ENCODE measurements around the gene DVL2.
A peak's percentile ranks its signal among the peaks of the same experiment; 100 is the strongest.

The DVL2 gene

GRCh38 chr17:7214300-7215135 lies 19.8 kb downstream of the DVL2 start:
- H3K27me3 ChIP-seq (ENCODE audit: control insufficient read depth in 2 of 2, insufficient read depth in 2 of 2, low read length in 2 of 2): peaks cover 5 to 6% of the 10 kb centered on the region in 2 donors
- peaks cover 22 to 27% of the 10 kb centered on the region in 2 donors for H3K4me1 ChIP-seq (ENCODE audit: control insufficient read depth in 2 of 2, insufficient read depth in 2 of 2, low read length in 2 of 2)
- H3K27ac ChIP-seq (ENCODE audit: low read depth in 2 of 2, low read length in 2 of 2): peak overlapping the region; percentile 64 to 68
- H3K4me3 ChIP-seq (ENCODE audit: low read length in 2 of 2): peak overlapping the region; percentile 60 to 78
- peak overlapping the region in 1 of 2 donors; percentile 15 for H3K9ac ChIP-seq (ENCODE audit: low read depth in 1 of 2, low read length in 2 of 2)
- no peaks in the 10 kb centered on the region for H3K36me3 ChIP-seq (ENCODE audit: control insufficient read depth in 2 of 2, insufficient read depth in 2 of 2, low read length in 2 of 2)
- no peaks in the 10 kb centered on the region for H3K9me3 ChIP-seq (ENCODE audit: control insufficient read depth in 2 of 2, low read length in 2 of 2)

- Histone ChIP-seq H3K9me3 (ENCODE audit: control insufficient read depth in 2 of 2, low read length in 2 of 2) (no peaks in the 10 kb centered on the region), H3K4me3 (ENCODE audit: low read length in 2 of 2) (peak overlapping the region; percentile 60 to 65), H3K4me1 (ENCODE audit: control insufficient read depth in 2 of 2, insufficient read depth in 2 of 2, low read length in 2 of 2) (peaks cover 16 to 20% of the 10 kb centered on the region in 2 donors), H3K9ac (ENCODE audit: low read depth in 1 of 2, low read length in 2 of 2) (peak overlapping the region in 1 of 2 donors; percentile 15), H3K36me3 (ENCODE audit: control insufficient read depth in 2 of 2, insufficient read depth in 2 of 2, low read length in 2 of 2) (no peaks in the 10 kb centered on the region), H3K27me3 (ENCODE audit: control insufficient read depth in 2 of 2, insufficient read depth in 2 of 2, low read length in 2 of 2) (peaks cover 5 to 6% of the 10 kb centered on the region in 2 donors), H3K27ac (ENCODE audit: low read depth in 2 of 2, low read length in 2 of 2) (peak overlapping the region in 1 of 2 donors; percentile 68)
Measured at GRCh38 chr17:7213895-7214299, 20.4 kb downstream of the DVL2 start.

GRCh38 chr17:7211491-7212273 lies 22.6 kb downstream of the DVL2 start:
- H3K27ac ChIP-seq (ENCODE audit: low read depth in 2 of 2, low read length in 2 of 2): no peak overlapping the region
- peaks cover 5 to 8% of the 10 kb centered on the region in 2 donors for H3K27me3 ChIP-seq (ENCODE audit: control insufficient read depth in 2 of 2, insufficient read depth in 2 of 2, low read length in 2 of 2)
- H3K4me1 ChIP-seq (ENCODE audit: control insufficient read depth in 2 of 2, insufficient read depth in 2 of 2, low read length in 2 of 2): peaks cover 9 to 13% of the 10 kb centered on the region in 2 donors
- no peaks in the 10 kb centered on the region for H3K36me3 ChIP-seq (ENCODE audit: control insufficient read depth in 2 of 2, insufficient read depth in 2 of 2, low read length in 2 of 2)
- no peak overlapping the region for H3K9ac ChIP-seq (ENCODE audit: low read depth in 1 of 2, low read length in 2 of 2)
- no peak overlapping the region for H3K4me3 ChIP-seq (ENCODE audit: low read length in 2 of 2)
- H3K9me3 ChIP-seq (ENCODE audit: control insufficient read depth in 2 of 2, low read length in 2 of 2): no peaks in the 10 kb centered on the region

- Histone ChIP-seq H3K27me3 (ENCODE audit: control insufficient read depth in 2 of 2, insufficient read depth in 2 of 2, low read length in 2 of 2) (peaks cover 5 to 8% of the 10 kb centered on the region in 2 donors), H3K4me1 (ENCODE audit: control insufficient read depth in 2 of 2, insufficient read depth in 2 of 2, low read length in 2 of 2) (peaks cover 3 to 6% of the 10 kb centered on the region in 2 donors), H3K4me3 (ENCODE audit: low read length in 2 of 2) (no peak overlapping the region), H3K27ac (ENCODE audit: low read depth in 2 of 2, low read length in 2 of 2) (no peak overlapping the region), H3K9me3 (ENCODE audit: control insufficient read depth in 2 of 2, low read length in 2 of 2) (no peaks in the 10 kb centered on the region), H3K36me3 (ENCODE audit: control insufficient read depth in 2 of 2, insufficient read depth in 2 of 2, low read length in 2 of 2) (no peaks in the 10 kb centered on the region), H3K9ac (ENCODE audit: low read depth in 1 of 2, low read length in 2 of 2) (no peak overlapping the region)
Measured at GRCh38 chr17:7208754-7209460, 25.4 kb downstream of the DVL2 start.

- Histone ChIP-seq H3K9ac (ENCODE audit: low read depth in 1 of 2, low read length in 2 of 2) (no peak overlapping the region), H3K27me3 (ENCODE audit: control insufficient read depth in 2 of 2, insufficient read depth in 2 of 2, low read length in 2 of 2) (peaks cover 5 to 8% of the 10 kb centered on the region in 2 donors), H3K9me3 (ENCODE audit: control insufficient read depth in 2 of 2, low read length in 2 of 2) (no peaks in the 10 kb centered on the region), H3K4me1 (ENCODE audit: control insufficient read depth in 2 of 2, insufficient read depth in 2 of 2, low read length in 2 of 2) (peaks cover 0 to 3% of the 10 kb centered on the region in 2 donors), H3K27ac (ENCODE audit: low read depth in 2 of 2, low read length in 2 of 2) (no peak overlapping the region), H3K4me3 (ENCODE audit: low read length in 2 of 2) (no peak overlapping the region), H3K36me3 (ENCODE audit: control insufficient read depth in 2 of 2, insufficient read depth in 2 of 2, low read length in 2 of 2) (no peaks in the 10 kb centered on the region)
Measured at GRCh38 chr17:7208027-7208571, 26.2 kb downstream of the DVL2 start.

- Histone ChIP-seq H3K4me1 (ENCODE audit: control insufficient read depth in 2 of 2, insufficient read depth in 2 of 2, low read length in 2 of 2) (peaks cover 0 to 3% of the 10 kb centered on the region in 2 donors), H3K9ac (ENCODE audit: low read depth in 1 of 2, low read length in 2 of 2) (no peak overlapping the region), H3K27me3 (ENCODE audit: control insufficient read depth in 2 of 2, insufficient read depth in 2 of 2, low read length in 2 of 2) (peaks cover 5 to 8% of the 10 kb centered on the region in 2 donors), H3K27ac (ENCODE audit: low read depth in 2 of 2, low read length in 2 of 2) (no peak overlapping the region), H3K36me3 (ENCODE audit: control insufficient read depth in 2 of 2, insufficient read depth in 2 of 2, low read length in 2 of 2) (peaks cover 0 to 5% of the 10 kb centered on the region in 2 donors), H3K9me3 (ENCODE audit: control insufficient read depth in 2 of 2, low read length in 2 of 2) (no peaks in the 10 kb centered on the region), H3K4me3 (ENCODE audit: low read length in 2 of 2) (no peak overlapping the region)
Measured at GRCh38 chr17:7207120-7208001, 27.0 kb downstream of the DVL2 start.

GRCh38 chr17:7205561-7205960 lies 28.8 kb downstream of the DVL2 start:
- peaks cover 0 to 3% of the 10 kb centered on the region in 2 donors for H3K4me1 ChIP-seq (ENCODE audit: control insufficient read depth in 2 of 2, insufficient read depth in 2 of 2, low read length in 2 of 2)
- peak overlapping the region; percentile 28 to 65 for H3K9ac ChIP-seq (ENCODE audit: low read depth in 1 of 2, low read length in 2 of 2)
- peaks cover 0 to 5% of the 10 kb centered on the region in 2 donors for H3K36me3 ChIP-seq (ENCODE audit: control insufficient read depth in 2 of 2, insufficient read depth in 2 of 2, low read length in 2 of 2)
- H3K9me3 ChIP-seq (ENCODE audit: control insufficient read depth in 2 of 2, low read length in 2 of 2): no peaks in the 10 kb centered on the region
- peaks cover 0 to 2% of the 10 kb centered on the region in 2 donors for H3K27me3 ChIP-seq (ENCODE audit: control insufficient read depth in 2 of 2, insufficient read depth in 2 of 2, low read length in 2 of 2)
- peak overlapping the region; percentile 61 to 79 for H3K4me3 ChIP-seq (ENCODE audit: low read length in 2 of 2)
- H3K27ac ChIP-seq (ENCODE audit: low read depth in 2 of 2, low read length in 2 of 2): no peak overlapping the region

- peak overlapping the region; percentile 28 to 65 for H3K9ac ChIP-seq (ENCODE audit: low read depth in 1 of 2, low read length in 2 of 2)
- H3K36me3 ChIP-seq (ENCODE audit: control insufficient read depth in 2 of 2, insufficient read depth in 2 of 2, low read length in 2 of 2): peaks cover 0 to 5% of the 10 kb centered on the region in 2 donors
- H3K4me3 ChIP-seq (ENCODE audit: low read length in 2 of 2): peak overlapping the region; percentile 61 to 79
- H3K4me1 ChIP-seq (ENCODE audit: control insufficient read depth in 2 of 2, insufficient read depth in 2 of 2, low read length in 2 of 2): peaks cover 0 to 3% of the 10 kb centered on the region in 2 donors
- H3K27ac ChIP-seq (ENCODE audit: low read depth in 2 of 2, low read length in 2 of 2): peak overlapping the region in 1 of 2 donors; percentile 58
- peaks cover 0 to 2% of the 10 kb centered on the region in 2 donors for H3K27me3 ChIP-seq (ENCODE audit: control insufficient read depth in 2 of 2, insufficient read depth in 2 of 2, low read length in 2 of 2)
- H3K9me3 ChIP-seq (ENCODE audit: control insufficient read depth in 2 of 2, low read length in 2 of 2): no peaks in the 10 kb centered on the region
Measured at GRCh38 chr17:7204828-7205461, 29.4 kb downstream of the DVL2 start.

Data from mucosa of rectum (tissue), 2 donors.